Stimulated activated CD8-positive, alpha-beta memory T cell treated with anti-CD3 and anti-CD28 coated beads, Interleukin-4, amount 100 ng/mL, for 48 hours (primary cell): ENCODE results near the gene MCC.
"Not testable (repeated sequence)": the region's sequence is repeated elsewhere in the genome, so short reads cannot be mapped to it uniquely, and the experiment has no call there.

Source experiments
- DNase-seq: peaks from one replicate; pipeline ENCODE4 v3.0.0-alpha.2; 2020

MCC gene

GRCh38 chr5:113405530-113405929 lies 82.7 kb downstream of the MCC start:
- DNase-seq: no peak

- no peak for DNase-seq
Observed at GRCh38 chr5:113404269-113404668, 84.0 kb downstream of the MCC start.

GRCh38 chr5:113397986-113398385 lies 90.3 kb downstream of the MCC start:
- not testable (repeated sequence) for DNase-seq

DNA sequence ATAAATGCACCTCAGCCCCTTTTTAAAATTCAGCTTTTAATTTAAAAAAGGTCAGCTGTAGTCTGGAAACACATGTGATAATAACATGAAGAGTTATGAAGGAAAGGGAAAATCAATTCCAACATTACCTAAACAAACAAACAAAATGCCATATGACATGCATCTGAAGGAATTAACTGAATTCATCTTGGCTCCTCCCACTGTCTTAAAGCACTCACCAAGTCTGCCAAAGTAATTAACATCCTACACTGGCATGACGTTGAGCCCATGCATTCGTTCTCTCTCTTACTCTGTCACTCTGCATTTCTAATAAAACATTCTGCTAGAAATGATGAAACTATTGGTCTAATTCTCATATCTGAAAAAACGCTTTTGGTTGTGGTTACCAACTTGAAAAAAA lies 91.2 kb downstream of the MCC start:
- no peak for DNase-seq

GRCh38 chr5:113394658-113395057 lies 93.6 kb downstream of the MCC start:
- DNase-seq: no peak

- no peak for DNase-seq
Observed at GRCh38 chr5:113390224-113390623, 98.0 kb downstream of the MCC start.

DNA sequence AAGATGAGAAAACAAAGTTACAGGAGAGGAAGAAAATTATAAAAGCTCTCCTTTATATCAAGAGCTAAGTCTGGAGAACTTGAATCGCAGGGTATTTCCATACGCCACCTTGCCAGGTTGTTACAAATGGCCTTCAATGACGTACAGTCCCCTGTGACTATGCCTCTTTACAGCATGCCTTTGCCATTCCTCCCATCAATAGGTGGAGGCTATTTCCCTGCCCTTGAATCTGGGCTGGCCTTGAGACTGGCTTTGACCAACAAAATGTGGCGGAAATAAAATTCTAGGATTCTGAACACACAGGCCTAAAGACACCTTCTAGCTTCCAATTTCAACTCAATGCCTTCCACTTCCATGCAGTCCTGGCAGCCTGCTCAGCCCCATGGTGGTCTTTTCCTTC lies 99.1 kb downstream of the MCC start:
- DNase-seq: no peak

DNA sequence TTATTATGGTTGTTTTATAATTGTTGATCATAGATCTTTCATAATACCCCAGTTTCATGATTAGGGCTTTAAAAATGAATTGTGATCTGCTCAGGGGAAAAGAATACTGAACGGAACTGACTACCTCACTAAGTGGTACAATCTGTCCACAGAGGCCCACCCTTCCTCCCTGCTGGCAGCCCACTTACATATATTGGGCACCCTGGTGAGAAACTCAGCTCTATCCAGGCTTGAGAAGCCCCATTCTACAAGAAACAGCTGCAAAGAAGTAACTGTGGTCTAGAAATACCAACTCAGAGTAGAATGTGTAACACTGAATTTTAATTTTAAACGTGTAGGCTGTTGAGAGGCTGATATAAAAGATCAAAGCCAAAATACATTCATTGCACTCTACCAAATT lies 100.4 kb downstream of the MCC start:
- no peak for DNase-seq

DNA sequence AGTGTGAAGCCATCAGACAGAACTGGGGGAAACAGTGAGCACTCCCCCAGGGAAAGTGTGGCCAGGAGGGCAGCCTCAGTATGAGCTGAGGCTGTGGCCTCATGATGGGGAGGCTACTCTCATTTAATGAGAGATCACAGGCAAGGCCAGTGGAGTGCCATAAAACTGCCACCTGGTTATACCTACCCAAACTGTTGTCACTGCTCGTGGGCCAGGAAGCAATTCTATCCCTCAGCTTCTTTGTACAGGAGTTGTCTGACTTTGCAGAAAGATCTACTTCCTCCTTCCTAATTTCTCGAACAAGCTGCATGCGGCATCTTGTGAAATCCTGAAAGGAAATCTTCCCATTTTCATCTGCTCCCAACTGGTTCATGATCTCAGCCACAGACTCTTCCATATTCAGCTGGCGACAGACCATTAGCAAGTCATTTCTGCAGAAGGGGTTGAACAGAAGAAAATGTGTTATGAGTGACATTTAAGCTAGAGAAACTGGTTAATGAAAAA lies 103.4 kb downstream of the MCC start:
- no peak for DNase-seq

DNA sequence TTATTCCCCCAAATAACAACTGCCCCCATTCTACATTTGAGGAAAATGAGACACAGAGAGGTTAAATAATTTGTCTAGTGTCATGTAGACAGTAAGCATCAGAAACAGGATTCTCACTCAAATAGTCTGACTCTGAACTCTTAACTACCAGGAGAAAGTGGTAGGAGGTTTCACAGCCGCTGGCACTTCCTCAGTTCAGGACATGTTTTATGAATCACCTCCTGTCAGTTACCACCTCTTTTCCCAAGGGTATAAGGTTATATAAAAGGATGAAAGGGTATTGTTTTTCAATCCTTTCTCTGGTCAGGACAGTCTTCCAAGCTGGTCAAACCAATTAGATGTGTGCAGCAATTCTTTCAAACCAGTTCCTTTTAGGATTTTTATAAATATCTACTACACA lies 105.5 kb downstream of the MCC start:
- no peak for DNase-seq

- DNase-seq: no peak
Observed at GRCh38 chr5:113381791-113382190, 106.5 kb downstream of the MCC start.

DNA sequence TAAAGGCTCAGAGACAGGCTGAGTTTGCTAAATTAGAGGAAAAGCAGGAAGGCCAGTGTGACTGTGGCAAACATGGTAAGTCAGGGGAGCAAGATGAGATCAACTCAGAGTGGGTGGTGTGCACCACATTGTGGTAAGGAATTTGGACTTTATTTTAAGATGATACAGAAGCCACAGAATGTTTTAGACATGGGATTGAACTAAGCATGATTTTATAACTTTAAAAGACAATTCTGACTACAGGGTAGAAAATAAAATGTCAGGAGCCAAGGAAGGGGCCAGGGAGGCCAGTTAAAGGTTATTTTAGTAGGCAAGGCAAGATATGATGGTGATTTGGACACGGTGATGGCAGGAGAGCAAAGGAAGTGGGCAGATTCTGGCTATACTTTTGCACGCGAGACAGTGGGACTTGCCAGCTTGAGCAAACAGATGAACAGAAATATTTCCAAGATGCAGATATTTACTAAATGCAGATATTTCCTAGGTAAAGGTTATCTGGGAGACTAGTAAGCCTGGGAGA lies 107.4 kb downstream of the MCC start:
- no peak for DNase-seq

- DNase-seq: no peak
Observed at GRCh38 chr5:113379936-113380806, 108.1 kb downstream of the MCC start.

DNA sequence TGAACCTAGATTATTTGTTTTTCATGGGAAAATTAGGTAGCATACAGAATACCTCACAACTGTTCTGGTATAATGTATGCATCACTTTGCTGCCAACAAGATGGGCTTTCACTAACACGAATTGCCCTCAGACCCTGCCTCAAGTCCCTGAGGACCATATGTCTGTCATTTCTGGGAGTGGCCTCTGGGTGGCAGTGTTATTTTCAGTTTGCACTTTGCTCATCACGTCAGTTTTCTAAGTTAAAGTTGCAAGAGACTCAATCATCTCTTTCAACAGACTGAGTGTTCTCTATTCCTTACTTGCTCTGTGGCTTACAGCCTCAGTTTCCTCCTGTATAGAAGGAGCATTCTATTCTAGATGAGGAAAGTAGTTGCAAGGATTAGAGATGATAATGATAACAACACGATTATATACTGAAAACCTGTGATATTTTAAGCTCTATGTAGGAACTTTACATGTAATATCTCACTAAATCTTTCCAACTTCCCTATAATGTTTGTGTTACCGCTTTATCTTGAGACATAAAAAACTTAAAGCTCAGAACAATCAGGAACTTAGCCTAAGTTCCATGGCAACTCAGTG lies 109.2 kb downstream of the MCC start:
- peak; percentile 74 for DNase-seq

DNA sequence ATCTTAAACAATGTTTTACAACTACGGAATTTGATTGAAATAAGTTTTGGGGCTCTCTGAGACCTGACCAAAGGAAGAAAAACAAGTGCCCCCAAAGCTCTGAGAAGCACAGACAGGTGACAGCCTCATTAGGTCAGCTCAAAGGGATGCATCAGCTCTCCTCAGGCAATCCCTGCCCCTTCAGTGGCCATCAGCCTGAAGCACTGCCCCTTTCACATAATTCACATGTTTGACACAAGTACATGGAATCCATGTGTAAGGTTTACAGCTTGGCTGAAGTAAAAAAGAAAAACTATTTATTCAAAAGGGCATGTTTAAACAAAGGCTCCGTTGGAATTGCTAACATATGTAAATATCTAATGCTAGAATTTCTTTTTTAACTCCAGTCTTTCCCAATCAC lies 109.7 kb downstream of the MCC start:
- no peak for DNase-seq

- no peak for DNase-seq
Observed at GRCh38 chr5:113378081-113378480, 110.2 kb downstream of the MCC start.

GRCh38 chr5:113376640-113377039 lies 111.6 kb downstream of the MCC start:
- no peak for DNase-seq

DNA sequence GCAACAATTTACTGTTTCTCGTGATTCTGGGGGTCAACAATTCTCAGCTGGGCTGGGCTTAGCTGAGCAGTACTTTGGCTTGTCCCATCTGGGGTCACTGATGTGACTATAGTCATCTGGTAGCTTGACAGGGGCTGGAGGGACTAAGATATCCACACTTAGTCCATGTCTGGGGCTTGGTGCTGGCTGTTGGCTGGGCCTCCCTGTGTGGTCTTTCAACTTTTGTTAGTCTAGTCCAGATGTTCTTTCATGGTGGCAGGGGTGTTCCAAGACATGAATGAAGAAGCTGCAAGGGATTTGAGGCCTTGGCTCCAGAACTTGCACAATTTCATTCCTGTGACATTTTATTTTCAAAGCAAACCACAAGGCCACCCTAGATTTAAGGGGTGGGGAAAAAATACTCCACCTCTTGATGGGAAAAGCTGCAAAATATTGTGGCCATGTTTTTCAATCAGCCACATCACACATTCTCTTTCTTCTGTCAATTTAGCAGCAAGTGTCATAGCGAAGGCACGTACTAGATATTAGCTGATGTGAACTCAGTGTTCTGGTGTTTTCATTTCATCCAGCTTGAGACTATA lies 112.7 kb downstream of the MCC start:
- no peak for DNase-seq

DNA sequence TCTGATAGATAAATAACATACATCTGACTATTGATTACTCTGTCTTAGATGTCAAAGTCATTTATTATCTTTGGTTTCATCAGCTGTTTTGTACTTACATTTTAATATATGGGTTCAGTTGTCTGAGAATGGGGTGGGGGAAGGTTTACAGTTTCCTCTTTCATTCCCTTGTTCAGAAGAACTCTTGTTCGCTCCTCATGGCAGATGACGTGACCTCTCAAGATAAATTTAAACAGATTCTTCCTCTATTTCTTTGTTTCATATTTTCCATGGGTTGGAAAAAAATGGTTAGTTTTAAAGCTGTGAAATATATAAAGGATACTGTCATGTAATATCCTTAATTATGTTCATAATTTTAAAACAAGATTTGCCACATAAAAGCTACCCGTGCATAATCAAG lies 114.8 kb downstream of the MCC start:
- DNase-seq: no peak

DNA sequence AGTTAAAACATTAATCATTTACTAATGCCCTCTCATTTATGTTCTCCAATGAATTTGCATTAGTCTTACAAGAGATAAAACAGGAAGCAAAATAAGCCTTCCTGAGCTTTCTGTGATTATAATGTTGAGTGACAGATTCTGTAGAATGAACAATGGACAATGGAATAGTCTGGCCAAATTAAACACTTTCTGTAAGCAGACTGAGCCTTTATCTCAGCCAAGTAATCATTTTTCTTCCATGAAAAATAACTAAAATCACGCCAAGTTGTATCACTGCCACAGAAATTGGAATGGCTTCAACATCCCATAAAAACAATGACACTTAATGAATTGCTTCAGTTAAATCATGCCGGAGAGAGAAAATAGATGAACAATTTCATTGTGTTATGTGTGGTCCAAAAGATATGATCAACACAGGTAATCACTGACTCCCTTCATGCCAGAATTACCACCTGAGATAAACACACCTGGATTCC lies 116.5 kb downstream of the MCC start:
- no peak for DNase-seq

GRCh38 chr5:113367586-113367985 lies 120.7 kb downstream of the MCC start:
- DNase-seq: no peak

- DNase-seq: no peak
Observed at GRCh38 chr5:113364466-113364865, 123.8 kb downstream of the MCC start.

DNA sequence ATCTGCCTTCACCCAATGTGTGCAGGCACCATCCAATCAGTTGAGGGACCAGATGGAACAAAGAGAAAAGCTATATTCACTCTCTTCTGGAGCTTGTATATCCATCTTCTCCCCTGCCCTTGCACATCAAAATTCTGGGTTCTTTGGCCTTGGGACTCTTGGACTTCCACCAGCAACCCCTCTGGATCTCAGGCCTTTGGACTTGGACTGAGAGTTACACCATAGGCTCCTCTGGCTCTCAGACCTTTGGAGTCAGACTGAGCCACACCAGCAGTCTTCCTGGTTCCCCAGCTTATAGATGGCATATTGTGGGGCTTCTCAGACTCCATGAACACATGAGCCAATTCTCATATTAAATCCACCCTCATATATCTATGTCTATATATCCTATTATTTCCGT lies 126.6 kb downstream of the MCC start:
- DNase-seq: no peak

- no peak for DNase-seq
Observed at GRCh38 chr5:113359419-113359818, 128.8 kb downstream of the MCC start.
